K562 (cell line): ENCODE data around the gene LRRC19. TPM values are rescaled to one million over a fixed set of nuclear protein-coding genes. Genes with fewer than 3 reads are reported as not detected.

Experiments used
- ATAC-seq: fragments of 200-7000 bp; cut with Tn5 transposase; 3 replicates; pipeline ENCODE4 v1.9.1; 2020; ENCODE audit warnings: moderate library complexity
- BruUV-seq: library from RNA; stranded (reverse); fragments of 400-500 nt; replicated peaks from 2 replicates; lab custom pipeline; 2021; lab: Mats Ljungman, UMichigan
- CTCF ChIA-PET: fragments of 300-600 bp; formaldehyde crosslinking; extraction: SDS; loops from one replicate; lab custom pipeline; 2021; ENCODE audit warnings: low intra/inter-chr PET ratio; lab: Yijun Ruan, JAX
- POLR2A ChIA-PET: fragments of 300-600, 350-650 bp; sonication (Branson Sonifier 250); formaldehyde crosslinking; extraction: SDS; loops from one replicate; lab custom pipeline; 2021; ENCODE audit warnings: antibody characterized with exemption, inconsistent platforms; lab: Yijun Ruan, JAX
- DNase-seq, 4 experiments: peaks; one replicate each; pipeline versions ENCODE4 v3.0.0 to v3.0.0-alpha.2; 2011 to 2018; ENCODE audit warnings: low spot score in 3 of 4, mixed read lengths in 3 of 4; ENCODE audit errors: extremely low read depth in 1 of 4
- FAIRE-seq: peaks from 2 replicates; lab custom pipeline; 2011; peaks lifted over from hg19 to GRCh38; lab: Jason Lieb, UNC
- H2AFZ ChIP-seq: 2 replicates; pipeline ENCODE4 v1.6.0; 2011; ENCODE audit warnings: low read depth, low read length, control low read depth, inconsistent platforms
- H3K27ac ChIP-seq: fragments of 200-600 bp; 3 replicates; pipeline ENCODE4 v1.8.0; 2011; ENCODE audit warnings: low read depth, mild to moderate bottlenecking, control low read depth, inconsistent platforms, low read length, moderate library complexity, mixed read lengths; ENCODE audit errors: extremely low read depth
- H3K27me3 ChIP-seq, 2 experiments: fragments of 300-600 bp in 1 of 2; 2 replicates in 1 of 2; 3 replicates in 1 of 2; pipeline versions ENCODE4 v1.6.0 to v1.8.0; 2011; ENCODE audit warnings: inconsistent platforms in 2 of 2, low read length in 2 of 2, mild to moderate bottlenecking in 1 of 2, mixed read lengths in 1 of 2, moderate library complexity in 1 of 2; ENCODE audit not compliant: control insufficient read depth in 2 of 2, insufficient read depth in 2 of 2
- H3K36me3 ChIP-seq: fragments of 300-600 bp; 3 replicates; pipeline ENCODE4 v1.8.0; 2011; ENCODE audit warnings: mild to moderate bottlenecking, low read length, inconsistent platforms; ENCODE audit not compliant: control insufficient read depth, insufficient read depth
- H3K4me1 ChIP-seq, 2 experiments: fragments of 200-600 bp in 1 of 2; replicated peaks in 1 of 2; 2 replicates in 1 of 2; 3 replicates in 1 of 2; pipeline versions ENCODE4 v1.5.1 to v1.8.0; 2011; ENCODE audit warnings: inconsistent platforms in 2 of 2, low read length in 2 of 2, mild to moderate bottlenecking in 1 of 2, mixed read lengths in 1 of 2, moderate library complexity in 1 of 2; ENCODE audit not compliant: control insufficient read depth in 2 of 2, insufficient read depth in 2 of 2
- H3K4me2 ChIP-seq: 2 replicates; pipeline ENCODE4 v1.6.1; 2011; ENCODE audit warnings: low read length, control low read depth, inconsistent platforms, mixed read lengths; ENCODE audit not compliant: insufficient read depth
- H3K4me3 ChIP-seq: fragments of 200-600 bp; sonication (generic), shearing (Covaris generic); 2 replicates; pipeline ENCODE4 v1.5.1; 2016; ENCODE audit warnings: control low read depth, inconsistent platforms
- H3K79me2 ChIP-seq: fragments of 200-600 bp; 3 replicates; pipeline ENCODE4 v1.8.0; 2011; ENCODE audit warnings: low read length, inconsistent platforms; ENCODE audit not compliant: control insufficient read depth, insufficient read depth
- H3K9ac ChIP-seq, 2 experiments: 2 replicates each; pipeline versions ENCODE4 v1.6.0 to v1.6.1; 2011; ENCODE audit warnings: low read depth in 2 of 2, low read length in 2 of 2, control low read depth in 1 of 2, inconsistent platforms in 1 of 2, mild to moderate bottlenecking in 1 of 2, mixed read lengths in 1 of 2; ENCODE audit not compliant: insufficient read depth in 1 of 2
- H3K9me1 ChIP-seq: one replicate; pipeline ENCODE4 v1.6.0; 2011; ENCODE audit warnings: inconsistent platforms, mild to moderate bottlenecking, low read length, moderate library complexity; ENCODE audit not compliant: control insufficient read depth, insufficient read depth
- H3K9me3 ChIP-seq: replicated peaks from 2 replicates; pipeline ENCODE4 v1.5.1; 2011; ENCODE audit warnings: low read depth, low read length, inconsistent platforms; ENCODE audit not compliant: control insufficient read depth, insufficient read depth
- H4K20me1 ChIP-seq: replicated peaks from 2 replicates; pipeline ENCODE4 v1.6.1; 2011; ENCODE audit warnings: low read length, inconsistent platforms, mixed read lengths; ENCODE audit not compliant: control insufficient read depth, insufficient read depth
- BCL6 ChIP-seq: fragments of 250-450 bp; sonication (Bioruptor Pico); IDR thresholded peaks from 2 replicates; pipeline ENCODE4 v1.4.0; 2020
- DNMT1 ChIP-seq: fragments of 450-650 bp; IDR thresholded peaks from 2 replicates; pipeline ENCODE4 v1.6.1; 2016; ENCODE audit warnings: antibody characterized with exemption, mild to moderate bottlenecking
- EGR1 ChIP-seq: fragments of 450-650 bp; conservative IDR thresholded peaks from 2 replicates; pipeline ENCODE4 v1.6.1; 2017; ENCODE audit warnings: mild to moderate bottlenecking
- MAFG ChIP-seq: fragments of 450-650 bp; conservative IDR thresholded peaks from 2 replicates; pipeline ENCODE4 v1.6.1; 2016; ENCODE audit warnings: missing genetic modification characterization, missing compliant biosample characterization
- ZNF217 ChIP-seq: sonication (generic); formaldehyde crosslinking; IDR thresholded peaks from 2 replicates; pipeline ENCODE4 v1.8.0; 2022; ENCODE audit warnings: mild to moderate bottlenecking, missing genetic modification reagents
- ZNF316 ChIP-seq: fragments of 450-650 bp; IDR thresholded peaks from 2 replicates; pipeline ENCODE4 v1.6.1; 2016
- WGBS: fragments of 100-300 bp; shearing (Covaris generic); methylation state at CpG from one replicate; pipeline ENCODE4 v1.1.6; 2016; ENCODE audit warnings: low coverage, mixed read lengths; ENCODE audit not compliant: insufficient coverage; ENCODE audit errors: missing lambda C conversion rate; 5-methylcytosine and 5-hydroxymethylcytosine counted together
- in situ Hi-C: fragments of 300-500 bp; cut with MboI; formaldehyde crosslinking; loops from 4 replicates; pipeline ENCODE4 v1.15.0; 2018; ENCODE audit warnings: inconsistent platforms, mixed read lengths
- intact Hi-C: fragments of 100-400 bp; cut with micrococcal nuclease; formaldehyde crosslinking; loops from 2 replicates; pipeline ENCODE4 v1.14.2; 2022
- polyA plus RNA-seq, 8 experiments: library from polyadenylated mRNA; depleted of rRNA in 4 of 8; stranded (reverse) in 5 of 8; unstranded in 3 of 8; fragments of >200 nt; fragmentation: Nextera tagmentation in 2 of 8; fragmentation: Illumina TruSeq in 1 of 8; extraction: Ambion mirVana in 2 of 8; extraction: Trizol in 1 of 8; gene quantifications; 2 replicates each; pipeline versions ENCODE4 v1.2.1 to v1.2.3, GENCODE V29; 2011 to 2014; ENCODE audit warnings: inconsistent platforms in 1 of 8, missing spikeins in 1 of 8
- total RNA-seq, 7 experiments: library from RNA; depleted of rRNA in 6 of 7; stranded (reverse); fragments of >200 nt in 6 of 7; fragmentation: Illumina TruSeq in 2 of 7; extraction: Trizol in 2 of 7; gene quantifications; 2 replicates each; pipeline versions ENCODE4 v1.2.1 to v1.2.3, GENCODE V29; 2011 to 2021; ENCODE audit warnings: low replicate concordance in 1 of 7
- TF ChIP-seq, protein P1 (sequence below): fragments of 250-450 bp; sonication (Bioruptor Pico); IDR thresholded peaks from 2 replicates; pipeline ENCODE4 v1.5.0; 2022; ENCODE audit warnings: mild to moderate bottlenecking

The LRRC19 gene
- total and polyA plus RNA-seq, 9 of the 15 experiments (the other 6 are each of a cell fraction or from before 2014, with no cell fraction given): not detected

DNA sequence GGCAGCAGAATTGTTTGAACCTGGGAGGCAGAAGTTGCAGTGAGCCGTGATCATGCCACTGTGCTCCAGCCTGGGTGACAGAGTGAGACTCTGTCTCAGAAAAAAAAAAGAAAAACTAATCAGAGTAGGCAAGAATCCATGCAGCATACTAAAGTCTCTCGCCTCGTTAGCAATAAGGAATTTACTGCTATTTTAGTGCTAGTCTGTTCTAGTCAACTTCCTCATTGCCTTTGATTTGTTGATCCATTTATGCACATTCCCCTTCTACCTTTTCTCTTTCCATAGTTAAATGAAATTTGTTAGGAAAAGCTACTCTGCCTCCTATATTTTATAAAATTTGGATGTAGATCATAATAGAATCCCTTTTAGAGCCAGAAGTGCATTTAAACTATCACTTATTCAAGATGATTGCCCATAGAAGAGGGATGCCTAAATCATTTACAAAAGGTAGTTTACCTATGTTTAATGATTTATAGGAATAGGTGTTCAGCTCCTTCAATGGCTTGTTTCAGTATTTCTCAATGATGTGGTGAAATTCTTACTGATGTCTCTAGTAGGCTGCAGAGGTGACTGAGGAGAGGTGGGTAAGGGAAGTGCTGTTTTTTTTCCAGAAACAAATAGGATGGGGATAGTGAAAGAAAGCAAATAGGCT is 1.9 kb downstream of the LRRC19 start (continued):
- TF ChIP-seq ZNF217 (CRISPR knock-in tag) (no peak), DNMT1 (no peak), BCL6 (CRISPR knock-in tag) (no peak)
- TF ChIP-seq, protein P1, sequence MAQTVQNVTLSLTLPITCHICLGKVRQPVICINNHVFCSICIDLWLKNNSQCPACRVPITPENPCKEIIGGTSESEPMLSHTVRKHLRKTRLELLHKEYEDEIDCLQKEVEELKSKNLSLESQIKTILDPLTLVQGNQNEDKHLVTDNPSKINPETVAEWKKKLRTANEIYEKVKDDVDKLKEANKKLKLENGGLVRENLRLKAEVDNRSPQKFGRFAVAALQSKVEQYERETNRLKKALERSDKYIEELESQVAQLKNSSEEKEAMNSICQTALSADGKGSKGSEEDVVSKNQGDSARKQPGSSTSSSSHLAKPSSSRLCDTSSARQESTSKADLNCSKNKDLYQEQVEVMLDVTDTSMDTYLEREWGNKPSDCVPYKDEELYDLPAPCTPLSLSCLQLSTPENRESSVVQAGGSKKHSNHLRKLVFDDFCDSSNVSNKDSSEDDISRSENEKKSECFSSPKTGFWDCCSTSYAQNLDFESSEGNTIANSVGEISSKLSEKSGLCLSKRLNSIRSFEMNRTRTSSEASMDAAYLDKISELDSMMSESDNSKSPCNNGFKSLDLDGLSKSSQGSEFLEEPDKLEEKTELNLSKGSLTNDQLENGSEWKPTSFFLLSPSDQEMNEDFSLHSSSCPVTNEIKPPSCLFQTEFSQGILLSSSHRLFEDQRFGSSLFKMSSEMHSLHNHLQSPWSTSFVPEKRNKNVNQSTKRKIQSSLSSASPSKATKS (CRISPR knock-in tag): no peak

DNA sequence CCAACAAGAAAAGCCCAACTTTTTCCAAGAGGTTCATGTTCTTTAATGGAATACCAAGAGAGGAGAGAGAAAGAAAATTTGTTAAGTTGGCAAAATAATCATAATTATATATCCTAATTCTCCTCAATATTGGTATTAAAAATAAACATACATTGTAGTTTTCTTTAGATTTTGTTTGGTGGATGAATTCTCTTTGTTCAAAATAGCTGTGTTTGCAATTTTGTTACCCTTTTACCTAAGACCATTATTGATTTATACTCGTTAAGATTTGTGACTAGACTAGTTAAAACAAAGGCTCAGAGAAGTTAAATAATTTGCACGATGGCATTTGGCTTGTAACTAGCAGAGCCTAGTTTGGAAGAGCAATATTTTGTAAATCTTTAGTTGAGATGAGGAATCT is 9.7 kb downstream of the LRRC19 start:
- 13% methylated on average over 2 of the region's 2 CpGs for WGBS
- Histone ChIP-seq H3K9ac (no peak overlapping the region), H3K9me1 (no peaks in the 10 kb centered on the region), H3K4me3 (no peak overlapping the region), H3K27me3 (no peaks in the 10 kb centered on the region), H4K20me1 (no peaks in the 10 kb centered on the region), H2AFZ (no peak overlapping the region), H3K9me3 (no peaks in the 10 kb centered on the region), H3K4me2 (no peak overlapping the region), H3K36me3 (no peaks in the 10 kb centered on the region), H3K79me2 (no peaks in the 10 kb centered on the region), H3K27ac (no peak overlapping the region), H3K4me1 (no peaks in the 10 kb centered on the region)
- intact Hi-C loops (no loop called here), in situ Hi-C loops (no loop called here)
- TF ChIP-seq ZNF316 (peak; percentile 57), MAFG (tag) (0 out of 2 replicates have a peak, but pooled peaks have one; percentile 25), EGR1 (no peak)
- DNase-seq (no peak), ATAC-seq (no peak), FAIRE-seq (no peak)
- ChIA-PET CTCF (no interaction called here), POLR2A (no interaction called here)
- no TSS peak for BruUV-seq
